ENCODE results near the gene PLXNA3. TPM values are rescaled to one million over a fixed set of nuclear protein-coding genes. Genes with fewer than 3 reads are reported as not detected.

The PLXNA3 gene
- total RNA-seq, 1 donor from 2014 or later = 135 TPM

DNA sequence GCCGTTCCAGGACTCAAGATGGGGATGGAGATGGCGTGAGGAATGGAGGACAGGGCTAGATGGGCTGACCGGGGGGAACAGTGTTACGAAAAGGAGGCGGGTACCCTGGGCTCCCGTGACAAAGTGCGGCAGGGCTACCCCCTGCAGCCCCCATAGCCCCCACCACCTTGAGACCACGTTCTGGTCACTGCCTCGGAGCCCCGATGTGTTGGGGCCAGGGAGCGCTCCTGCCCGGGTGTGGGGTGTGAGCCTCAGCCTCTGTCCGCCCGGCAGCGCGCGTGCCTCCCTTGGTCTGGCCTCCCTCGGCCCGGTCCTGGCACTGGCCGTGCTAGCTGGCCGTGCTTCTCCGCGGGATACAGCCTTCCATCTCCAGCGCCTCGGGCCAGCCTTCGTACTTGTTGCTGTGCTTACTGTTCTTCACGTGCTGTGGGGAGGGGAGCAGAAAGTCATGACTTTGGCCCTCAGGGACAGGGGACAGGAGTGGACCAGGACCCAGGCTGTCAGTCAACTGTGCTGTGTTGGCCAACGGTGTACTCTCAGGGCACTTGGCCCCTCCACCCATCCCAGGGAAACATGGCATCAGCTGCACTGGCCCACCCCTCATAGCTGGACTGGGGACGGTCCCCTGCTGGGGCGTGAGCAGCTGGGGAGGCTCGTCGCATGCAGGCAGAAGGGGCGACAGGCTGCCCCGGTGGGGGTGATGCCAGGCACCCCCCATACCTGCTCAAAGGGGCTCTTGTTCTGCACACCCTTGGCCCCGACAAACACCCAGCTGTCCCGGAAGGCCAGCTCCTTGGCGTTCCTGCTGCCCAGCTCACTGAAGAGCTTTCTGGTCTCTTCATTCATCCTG lies 48.6 kb downstream of the PLXNA3 start:
- Mint-ChIP-seq H3K9me3 (ENCODE audit: low read depth) (peaks cover 15% of the 10 kb centered on the region), H3K27ac (no peak overlapping the region), H3K4me1 (ENCODE audit: low read depth) (no peaks in the 10 kb centered on the region), H3K4me3 (ENCODE audit: low read depth) (no peak overlapping the region), H3K36me3 (ENCODE audit: insufficient read depth) (peaks cover 9% of the 10 kb centered on the region), H3K27me3 (no peaks in the 10 kb centered on the region)
- DNase-seq (ENCODE audit: low spot score, unreplicated experiment) = no peak
- TF ChIP-seq, protein P1, sequence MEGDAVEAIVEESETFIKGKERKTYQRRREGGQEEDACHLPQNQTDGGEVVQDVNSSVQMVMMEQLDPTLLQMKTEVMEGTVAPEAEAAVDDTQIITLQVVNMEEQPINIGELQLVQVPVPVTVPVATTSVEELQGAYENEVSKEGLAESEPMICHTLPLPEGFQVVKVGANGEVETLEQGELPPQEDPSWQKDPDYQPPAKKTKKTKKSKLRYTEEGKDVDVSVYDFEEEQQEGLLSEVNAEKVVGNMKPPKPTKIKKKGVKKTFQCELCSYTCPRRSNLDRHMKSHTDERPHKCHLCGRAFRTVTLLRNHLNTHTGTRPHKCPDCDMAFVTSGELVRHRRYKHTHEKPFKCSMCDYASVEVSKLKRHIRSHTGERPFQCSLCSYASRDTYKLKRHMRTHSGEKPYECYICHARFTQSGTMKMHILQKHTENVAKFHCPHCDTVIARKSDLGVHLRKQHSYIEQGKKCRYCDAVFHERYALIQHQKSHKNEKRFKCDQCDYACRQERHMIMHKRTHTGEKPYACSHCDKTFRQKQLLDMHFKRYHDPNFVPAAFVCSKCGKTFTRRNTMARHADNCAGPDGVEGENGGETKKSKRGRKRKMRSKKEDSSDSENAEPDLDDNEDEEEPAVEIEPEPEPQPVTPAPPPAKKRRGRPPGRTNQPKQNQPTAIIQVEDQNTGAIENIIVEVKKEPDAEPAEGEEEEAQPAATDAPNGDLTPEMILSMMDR (IDR thresholded peaks at IDR 0.05; ENCODE audit: unreplicated experiment) = no peak

DNA sequence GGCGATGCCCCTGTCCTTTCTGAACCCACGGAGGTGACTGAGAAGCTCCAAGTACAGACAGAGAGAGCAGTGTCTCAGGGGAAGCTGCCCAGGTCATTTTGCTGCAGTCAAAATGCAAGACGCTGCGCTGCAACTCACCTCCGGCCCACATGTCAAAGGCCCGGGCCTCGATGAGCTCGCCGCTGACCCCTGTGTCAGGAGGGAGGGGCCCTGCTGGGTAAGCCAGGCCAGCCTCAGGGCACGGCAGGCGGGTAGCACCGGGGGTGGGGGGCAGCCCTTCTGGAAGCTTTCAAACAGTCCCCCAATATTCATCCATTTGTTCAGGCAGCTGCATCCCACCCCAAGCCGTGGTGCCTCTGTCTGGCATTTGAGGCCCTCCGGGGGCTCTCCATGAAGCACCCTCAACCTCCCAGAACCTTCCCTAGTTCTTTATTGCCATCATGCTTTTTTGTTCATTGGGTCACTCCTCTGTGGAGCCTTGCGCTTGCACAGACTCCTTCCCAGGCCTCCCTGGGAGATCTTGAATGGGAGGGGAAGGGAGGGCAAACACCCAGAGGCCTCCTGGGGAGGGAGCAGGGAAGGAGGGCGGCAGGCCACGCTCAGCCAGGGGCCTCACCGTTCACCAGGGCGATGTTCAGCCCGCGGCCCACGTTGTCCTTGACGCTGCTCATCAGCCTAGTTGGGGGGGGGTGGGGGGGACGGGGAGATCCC lies 49.7 kb downstream of the PLXNA3 start:
- Mint-ChIP-seq H3K4me1 (ENCODE audit: low read depth) (no peaks in the 10 kb centered on the region), H3K4me3 (ENCODE audit: low read depth) (no peak overlapping the region), H3K9me3 (ENCODE audit: low read depth) (peaks cover 15% of the 10 kb centered on the region), H3K27ac (no peak overlapping the region), H3K27me3 (no peaks in the 10 kb centered on the region), H3K36me3 (ENCODE audit: insufficient read depth) (peaks cover 9% of the 10 kb centered on the region)
- TF ChIP-seq, protein P1 (IDR thresholded peaks at IDR 0.05; ENCODE audit: unreplicated experiment) = no peak
- DNase-seq (ENCODE audit: low spot score, unreplicated experiment) = no peak

DNA sequence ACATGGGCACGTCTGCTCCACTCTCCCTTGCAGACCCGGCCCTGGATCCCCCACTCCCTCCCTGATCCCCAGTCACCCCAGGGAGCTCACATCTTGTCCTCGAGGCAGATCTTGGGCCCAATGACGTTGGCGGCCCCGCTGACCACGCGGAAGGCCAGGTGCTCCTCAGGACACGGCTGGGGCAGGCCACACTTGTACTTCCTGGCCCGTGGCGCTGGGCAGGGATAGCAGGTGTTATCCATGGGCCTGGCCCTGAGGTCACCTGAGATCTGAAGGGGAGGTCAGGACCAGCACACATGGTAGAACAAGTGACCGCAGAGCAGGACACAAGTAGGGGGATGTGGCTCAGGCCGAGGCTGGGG lies 50.3 kb downstream of the PLXNA3 start:
- H3K9me3 Mint-ChIP-seq (ENCODE audit: low read depth) = peaks cover 15% of the 10 kb centered on the region
- H3K27me3 Mint-ChIP-seq = no peaks in the 10 kb centered on the region
- TF ChIP-seq, protein P1 (IDR thresholded peaks at IDR 0.05; ENCODE audit: unreplicated experiment) = no peak

DNA sequence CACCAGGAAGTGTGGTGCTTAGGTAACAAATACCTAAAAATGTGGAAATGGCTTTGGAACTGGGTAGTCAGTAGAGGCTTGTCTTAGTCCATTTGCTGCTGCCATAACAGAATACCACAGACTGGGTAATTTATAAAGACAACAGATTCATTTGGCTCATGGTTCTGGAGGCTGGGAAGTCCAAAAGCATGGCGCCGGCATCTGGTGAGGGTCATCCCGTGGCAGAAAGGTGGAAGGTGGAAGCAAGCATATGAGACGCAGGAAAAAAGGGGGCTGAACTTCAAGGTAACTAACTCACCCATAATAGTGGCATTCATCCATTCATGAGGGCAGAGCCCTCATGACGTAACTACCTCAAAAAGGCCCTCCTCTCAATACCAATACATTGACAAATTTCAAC lies 51.4 kb downstream of the PLXNA3 start:
- Mint-ChIP-seq H3K27me3 (no peaks in the 10 kb centered on the region), H3K27ac (no peak overlapping the region), H3K4me1 (ENCODE audit: low read depth) (no peaks in the 10 kb centered on the region), H3K4me3 (ENCODE audit: low read depth) (no peak overlapping the region), H3K9me3 (ENCODE audit: low read depth) (peaks cover 20% of the 10 kb centered on the region), H3K36me3 (ENCODE audit: insufficient read depth) (peaks cover 11% of the 10 kb centered on the region)
- TF ChIP-seq, protein P1 (IDR thresholded peaks at IDR 0.05; ENCODE audit: unreplicated experiment) = no peak
- DNase-seq (ENCODE audit: low spot score, unreplicated experiment) = no peak

More for the DNA sequence above, 50.3 kb downstream of the PLXNA3 start:
- DNase-seq (ENCODE audit: low spot score, unreplicated experiment) = no peak
- Mint-ChIP-seq H3K27ac (no peak overlapping the region), H3K4me3 (ENCODE audit: low read depth) (no peak overlapping the region), H3K36me3 (ENCODE audit: insufficient read depth) (peaks cover 9% of the 10 kb centered on the region), H3K4me1 (ENCODE audit: low read depth) (no peaks in the 10 kb centered on the region)

DNA sequence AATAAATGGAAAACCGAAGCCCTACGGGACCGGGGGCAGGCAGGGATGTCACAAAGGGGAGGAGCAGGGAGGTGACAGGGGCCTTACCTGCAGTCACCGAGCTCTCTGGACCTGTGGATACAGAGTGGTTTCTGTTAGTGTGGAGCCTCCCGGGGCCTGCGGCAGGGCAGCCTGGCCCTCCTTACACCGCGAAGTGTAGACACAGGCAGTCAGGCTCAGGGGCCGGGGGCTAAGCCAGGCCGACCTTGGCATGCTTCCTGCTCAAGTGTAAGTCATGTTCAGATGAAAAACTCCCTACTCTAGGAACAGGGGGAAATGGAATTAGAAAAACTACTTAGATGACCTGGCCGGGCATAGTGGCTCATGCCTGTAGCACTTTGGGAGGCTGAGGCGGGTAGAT lies 53.7 kb downstream of the PLXNA3 start:
- Mint-ChIP-seq H3K9me3 (ENCODE audit: low read depth) (peaks cover 23% of the 10 kb centered on the region), H3K4me3 (ENCODE audit: low read depth) (no peak overlapping the region), H3K27ac (no peak overlapping the region), H3K36me3 (ENCODE audit: insufficient read depth) (peaks cover 9% of the 10 kb centered on the region), H3K4me1 (ENCODE audit: low read depth) (peaks cover 5% of the 10 kb centered on the region), H3K27me3 (no peaks in the 10 kb centered on the region)
- no peak for DNase-seq (ENCODE audit: low spot score, unreplicated experiment)
- TF ChIP-seq, protein P1 (IDR thresholded peaks at IDR 0.05; ENCODE audit: unreplicated experiment) = no peak
